NT2/D1 (cell line): ENCODE data around the gene ELFN2.

ENCODE experiments used
- DNase-seq: peaks from one replicate; pipeline ENCODE4 v3.0.0-alpha.2; 2011; ENCODE audit warnings: low read depth, low spot score
- H3K27me3 ChIP-seq: 2 replicates; pipeline ENCODE4 v1.6.0; 2011; ENCODE audit warnings: mild to moderate bottlenecking; ENCODE audit not compliant: insufficient read length, insufficient read depth
- H3K36me3 ChIP-seq: 2 replicates; pipeline ENCODE4 v1.6.1; 2011; ENCODE audit warnings: mild to moderate bottlenecking, low read length, mixed read lengths; ENCODE audit not compliant: insufficient read depth, insufficient read length
- H3K4me1 ChIP-seq: 2 replicates; pipeline ENCODE4 v1.5.1; 2011; ENCODE audit not compliant: insufficient read depth, insufficient read length
- H3K4me3 ChIP-seq: 2 replicates; pipeline ENCODE4 v1.5.1; 2011; ENCODE audit warnings: low read depth; ENCODE audit not compliant: insufficient read length
- H3K9ac ChIP-seq: 2 replicates; pipeline ENCODE4 v1.6.0; 2011; ENCODE audit warnings: low read depth; ENCODE audit not compliant: insufficient read length
- H3K9me3 ChIP-seq: 2 replicates; pipeline ENCODE4 v1.5.1; 2011; ENCODE audit warnings: mild to moderate bottlenecking, low read length; ENCODE audit not compliant: insufficient read depth
- SUZ12 ChIP-seq: IDR thresholded peaks from 2 replicates; pipeline ENCODE4 v1.6.1; 2011; ENCODE audit not compliant: insufficient read length, insufficient read depth; ENCODE audit errors: extremely low read depth
- YY1 ChIP-seq: IDR thresholded peaks from 2 replicates; pipeline ENCODE4 v1.6.1; 2011; ENCODE audit not compliant: insufficient read length, insufficient read depth
- ZNF274 ChIP-seq: IDR thresholded peaks from 2 replicates; pipeline ENCODE4 v1.6.1; 2011; ENCODE audit warnings: mild to moderate bottlenecking, low read depth, low read length

ELFN2 gene

GRCh38 chr22:37427135-37427710 lies at the start of gene ELFN2:
TSS of gene ELFN2 (minus strand) at chr22:37427479. CDS start at chr22:37375534, 51,945 bp downstream.
- no peak for DNase-seq
- peaks cover 17% of the 10 kb centered on the region for H3K4me1 ChIP-seq

GRCh38 chr22:37476389-37477329 lies 49.4 kb upstream of the ELFN2 start:
- Histone ChIP-seq H3K27me3 (no peaks in the 10 kb centered on the region), H3K4me3 (no peak overlapping the region), H3K36me3 (no peaks in the 10 kb centered on the region), H3K9me3 (no peaks in the 10 kb centered on the region), H3K4me1 (peaks cover 5% of the 10 kb centered on the region), H3K9ac (no peak overlapping the region)
- no peak for DNase-seq
- no peak for TF ChIP-seq YY1
- no peak for TF ChIP-seq SUZ12
- no peak for TF ChIP-seq ZNF274

More at GRCh38 chr22:37427135-37427710, at the start of gene ELFN2:
- Histone ChIP-seq H3K9me3 (no peaks in the 10 kb centered on the region), H3K9ac (peak within 1 kb of the TSS; percentile 61), H3K4me3 (peak within 1 kb of the TSS; percentile 40), H3K27me3 (peaks cover 46% of the 10 kb centered on the region), H3K36me3 (no peaks in the 10 kb centered on the region)
- TF ChIP-seq SUZ12 (no peak), ZNF274 (no peak), YY1 (no peak)

GRCh38 chr22:37474447-37475090 lies 47.3 kb upstream of the ELFN2 start:
- H3K9me3 ChIP-seq, result no peaks in the 10 kb centered on the region
- H3K4me1 ChIP-seq, result peaks cover 7% of the 10 kb centered on the region
- TF ChIP-seq ZNF274 (no peak), YY1 (no peak), SUZ12 (no peak)
- no peaks in the 10 kb centered on the region for H3K36me3 ChIP-seq
- no peak overlapping the region for H3K9ac ChIP-seq
- no peak for DNase-seq
- no peaks in the 10 kb centered on the region for H3K27me3 ChIP-seq
- no peak overlapping the region for H3K4me3 ChIP-seq

GRCh38 chr22:37473437-37473946 lies 46.2 kb upstream of the ELFN2 start:
- no peak for TF ChIP-seq YY1
- no peak for TF ChIP-seq SUZ12
- no peak for TF ChIP-seq ZNF274

GRCh38 chr22:37472418-37473006 lies 45.2 kb upstream of the ELFN2 start:
- H3K27me3 ChIP-seq, result no peaks in the 10 kb centered on the region
- H3K36me3 ChIP-seq, result no peaks in the 10 kb centered on the region
- no peak overlapping the region for H3K9ac ChIP-seq
- no peaks in the 10 kb centered on the region for H3K9me3 ChIP-seq
- DNase-seq, result no peak
- no peak for TF ChIP-seq YY1
- TF ChIP-seq SUZ12, result no peak
- no peak for TF ChIP-seq ZNF274
- peaks cover 7% of the 10 kb centered on the region for H3K4me1 ChIP-seq
- no peak overlapping the region for H3K4me3 ChIP-seq

More at GRCh38 chr22:37473437-37473946, 46.2 kb upstream of the ELFN2 start:
- DNase-seq, result no peak
- Histone ChIP-seq H3K9me3 (no peaks in the 10 kb centered on the region), H3K27me3 (no peaks in the 10 kb centered on the region), H3K9ac (no peak overlapping the region), H3K4me3 (no peak overlapping the region), H3K4me1 (peaks cover 7% of the 10 kb centered on the region), H3K36me3 (no peaks in the 10 kb centered on the region)

- DNase-seq, result no peak
- H3K4me1 ChIP-seq, result peaks cover 7% of the 10 kb centered on the region
- H3K4me3 ChIP-seq, result no peak overlapping the region
- no peaks in the 10 kb centered on the region for H3K27me3 ChIP-seq
- no peaks in the 10 kb centered on the region for H3K9me3 ChIP-seq
- H3K9ac ChIP-seq, result no peak overlapping the region
- H3K36me3 ChIP-seq, result no peaks in the 10 kb centered on the region
- no peak for TF ChIP-seq YY1
Observed at GRCh38 chr22:37471727-37472417, 44.6 kb upstream of the ELFN2 start.

GRCh38 chr22:37470087-37470445 lies 42.8 kb upstream of the ELFN2 start:
- Histone ChIP-seq H3K9ac (no peak overlapping the region), H3K9me3 (no peaks in the 10 kb centered on the region), H3K27me3 (no peaks in the 10 kb centered on the region), H3K36me3 (no peaks in the 10 kb centered on the region), H3K4me3 (no peak overlapping the region), H3K4me1 (peaks cover 7% of the 10 kb centered on the region)
- DNase-seq, result no peak
- TF ChIP-seq YY1, result no peak
- no peak for TF ChIP-seq ZNF274
- TF ChIP-seq SUZ12, result no peak
